ENCODE results near the gene AK5. TPM values are rescaled to one million over a fixed set of nuclear protein-coding genes. Genes with fewer than 3 reads are reported as not detected.
A peak's percentile ranks its signal among the peaks of the same experiment; 100 is the strongest.

The AK5 gene
- total and polyA plus RNA-seq, 7 donors: 0.14 to 0.49 (median 0.30) TPM; not detected in 2

DNA sequence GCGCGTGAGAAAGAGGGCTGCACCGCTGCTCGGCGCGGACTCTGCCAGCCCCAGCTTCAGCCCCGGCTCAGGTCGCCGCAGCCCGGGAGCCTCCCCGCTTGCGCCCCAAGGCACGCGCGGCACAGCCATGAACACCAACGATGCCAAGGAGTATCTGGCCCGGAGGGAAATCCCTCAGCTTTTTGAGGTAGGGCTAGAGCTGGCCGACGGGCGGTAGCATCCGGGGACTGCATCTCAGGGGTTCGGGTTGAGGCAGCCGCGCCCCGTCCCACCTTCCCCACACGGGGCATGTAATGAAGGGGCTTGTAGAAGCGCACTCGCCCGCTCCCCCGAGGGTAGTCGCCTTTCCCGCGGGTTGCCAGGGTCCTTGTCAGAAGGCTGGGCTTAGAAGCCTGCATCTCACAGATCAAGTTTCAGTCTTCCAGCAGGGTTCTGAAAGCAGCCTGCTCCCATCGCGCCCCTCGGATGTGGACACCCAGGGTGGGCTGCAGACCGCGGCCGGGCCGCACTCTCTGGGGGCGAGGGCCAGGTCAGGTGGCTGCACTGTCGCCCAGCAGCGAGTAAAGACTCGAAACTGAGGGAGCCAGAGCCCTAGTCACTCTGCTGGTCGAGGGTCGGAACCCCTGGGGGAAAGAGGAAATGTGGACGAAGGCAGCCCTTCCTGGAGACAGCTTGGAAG lies 507 bp downstream of the AK5 start:
- ATAC-seq: peak; percentile 19 to 30 (median 22)
- Histone ChIP-seq H3K27me3 (ENCODE audit: insufficient read depth in 3 of 3, low read length in 2 of 3) (peaks cover 0 to 37% (median 5%) of the 10 kb centered on the region in 3 donors), H3K4me1 (no peaks in the 10 kb centered on the region), H3K4me3 (peak overlapping the region; percentile 63), H3K9me3 (no peaks in the 10 kb centered on the region), H3K36me3 (ENCODE audit: insufficient read depth in 1 of 2, low read depth in 1 of 2) (no peaks in the 10 kb centered on the region), H3K27ac (no peak overlapping the region)
- TF ChIP-seq, protein P1, sequence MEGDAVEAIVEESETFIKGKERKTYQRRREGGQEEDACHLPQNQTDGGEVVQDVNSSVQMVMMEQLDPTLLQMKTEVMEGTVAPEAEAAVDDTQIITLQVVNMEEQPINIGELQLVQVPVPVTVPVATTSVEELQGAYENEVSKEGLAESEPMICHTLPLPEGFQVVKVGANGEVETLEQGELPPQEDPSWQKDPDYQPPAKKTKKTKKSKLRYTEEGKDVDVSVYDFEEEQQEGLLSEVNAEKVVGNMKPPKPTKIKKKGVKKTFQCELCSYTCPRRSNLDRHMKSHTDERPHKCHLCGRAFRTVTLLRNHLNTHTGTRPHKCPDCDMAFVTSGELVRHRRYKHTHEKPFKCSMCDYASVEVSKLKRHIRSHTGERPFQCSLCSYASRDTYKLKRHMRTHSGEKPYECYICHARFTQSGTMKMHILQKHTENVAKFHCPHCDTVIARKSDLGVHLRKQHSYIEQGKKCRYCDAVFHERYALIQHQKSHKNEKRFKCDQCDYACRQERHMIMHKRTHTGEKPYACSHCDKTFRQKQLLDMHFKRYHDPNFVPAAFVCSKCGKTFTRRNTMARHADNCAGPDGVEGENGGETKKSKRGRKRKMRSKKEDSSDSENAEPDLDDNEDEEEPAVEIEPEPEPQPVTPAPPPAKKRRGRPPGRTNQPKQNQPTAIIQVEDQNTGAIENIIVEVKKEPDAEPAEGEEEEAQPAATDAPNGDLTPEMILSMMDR (IDR thresholded peaks at IDR 0.05): no peak
- intact Hi-C loops (cut with DNase I): no loop called here
- peak in 1 of 2 donors; percentile 12 for DNase-seq
- 0 to 1% (median 1%) methylated on average over 47 of the region's 47 CpGs for WGBS, 3 donors

DNA sequence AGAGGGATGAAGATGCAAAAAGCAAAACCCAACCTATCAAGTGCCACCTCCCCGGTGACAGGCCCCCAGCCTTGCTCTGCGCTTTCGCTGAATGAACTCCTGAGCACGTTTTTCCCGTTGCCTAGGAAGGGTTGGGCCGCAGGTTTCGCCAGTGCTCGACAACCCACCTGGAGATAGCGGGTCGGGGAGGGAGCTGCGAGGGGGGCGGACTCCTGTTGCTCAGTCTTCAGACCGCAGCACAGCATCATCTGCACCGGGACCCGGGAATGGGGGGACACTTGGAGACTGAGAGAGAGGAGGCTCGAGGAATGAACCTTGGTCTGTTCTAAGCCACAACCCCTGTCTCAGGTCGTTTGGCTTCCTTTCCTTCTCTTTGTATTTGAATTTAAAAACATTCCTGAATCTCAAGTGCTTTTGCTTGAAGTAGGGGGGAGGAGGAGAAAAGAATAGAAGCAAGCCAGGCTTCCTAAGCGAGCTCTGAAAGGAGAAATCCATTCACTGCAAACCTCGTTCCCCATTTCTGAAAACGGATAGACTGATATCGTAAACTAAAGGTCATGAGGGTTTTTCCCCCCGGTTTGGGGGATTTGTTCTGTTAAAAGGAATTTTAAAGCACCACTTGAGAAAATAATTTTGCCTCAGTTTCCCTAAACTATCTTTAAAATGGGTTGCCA lies 1.2 kb downstream of the AK5 start:
- intact Hi-C loops (cut with DNase I): no loop called here
- ATAC-seq: no peak

DNA sequence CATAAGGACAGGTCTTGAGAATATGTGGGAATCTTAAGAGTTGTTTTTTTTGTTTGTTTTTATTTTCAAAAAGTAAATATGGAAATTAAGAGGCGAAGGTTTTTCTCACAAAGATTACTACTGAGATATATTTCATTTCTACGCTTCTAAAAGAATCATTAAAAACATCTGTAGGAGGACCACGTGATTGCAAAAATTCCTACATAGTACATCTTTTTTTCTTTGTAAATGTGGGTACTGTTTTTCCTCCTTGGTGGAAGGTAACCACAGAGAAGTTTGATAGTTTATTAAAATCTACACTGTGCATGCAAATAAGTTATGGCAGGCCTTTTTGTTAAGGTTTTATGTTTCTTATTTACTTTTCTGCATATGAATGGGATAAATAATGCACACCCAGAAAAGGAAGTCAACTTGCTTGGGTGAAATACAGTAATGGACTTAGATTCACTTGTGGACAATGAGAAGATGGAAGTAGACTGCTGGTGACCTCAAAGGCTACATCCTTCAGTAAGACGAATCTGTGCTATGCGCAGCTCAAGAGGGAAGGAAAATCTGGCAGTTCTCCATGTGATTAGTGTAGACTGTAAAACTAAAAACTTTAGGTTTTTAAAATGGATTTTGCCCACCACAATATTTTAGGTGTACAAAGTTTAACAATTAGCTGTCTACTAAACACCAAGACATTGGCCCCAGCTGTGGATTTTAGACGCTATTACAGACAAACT lies 2.0 kb downstream of the AK5 start:
- no peak overlapping the region for H3K27ac ChIP-seq
- intact Hi-C loops (cut with DNase I): no loop called here
- no peak overlapping the region for H3K4me3 ChIP-seq
- H3K9me3 ChIP-seq: no peaks in the 10 kb centered on the region
- WGBS, 3 donors: 79 to 81% (median 81%) methylated on average over 6 of the region's 6 CpGs
- TF ChIP-seq, protein P1 (IDR thresholded peaks at IDR 0.05): no peak
- ATAC-seq (no peak), DNase-seq (no peak)
- H3K36me3 ChIP-seq (ENCODE audit: insufficient read depth in 1 of 2, low read depth in 1 of 2): no peaks in the 10 kb centered on the region
- no peaks in the 10 kb centered on the region for H3K4me1 ChIP-seq
- H3K27me3 ChIP-seq (ENCODE audit: insufficient read depth in 3 of 3, low read length in 2 of 3): peaks cover 0 to 33% (median 5%) of the 10 kb centered on the region in 3 donors

More for the DNA sequence above, 1.2 kb downstream of the AK5 start:
- peak in 1 of 2 donors; percentile 12 for DNase-seq
- Histone ChIP-seq H3K4me3 (peak overlapping the region; percentile 63), H3K27ac (no peak overlapping the region), H3K4me1 (no peaks in the 10 kb centered on the region), H3K27me3 (ENCODE audit: insufficient read depth in 3 of 3, low read length in 2 of 3) (peaks cover 0 to 37% (median 5%) of the 10 kb centered on the region in 3 donors), H3K36me3 (ENCODE audit: insufficient read depth in 1 of 2, low read depth in 1 of 2) (no peaks in the 10 kb centered on the region), H3K9me3 (no peaks in the 10 kb centered on the region)
- WGBS, 3 donors: 11 to 13% (median 12%) methylated on average over 22 of the region's 22 CpGs
- TF ChIP-seq, protein P1 (IDR thresholded peaks at IDR 0.05): no peak

DNA sequence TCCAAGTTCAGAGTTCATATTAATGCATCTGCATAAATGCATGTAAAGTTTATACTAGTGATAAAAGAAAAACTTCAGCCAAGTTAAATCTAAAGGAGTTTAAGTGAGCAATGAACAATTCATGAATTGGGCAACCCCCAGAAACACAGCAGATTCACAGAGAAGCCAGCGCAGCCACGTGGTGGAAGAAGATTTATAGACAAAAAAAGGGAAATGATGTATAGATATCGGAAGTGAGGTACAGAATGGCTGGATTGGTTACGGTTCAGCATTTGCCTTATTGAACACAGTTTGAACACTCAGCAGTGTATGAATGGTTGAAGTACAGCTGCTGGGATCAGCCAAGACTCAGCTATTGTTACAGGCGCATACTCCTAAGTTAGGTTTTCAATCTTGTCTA lies 5.7 kb downstream of the AK5 start:
- Histone ChIP-seq H3K27ac (no peak overlapping the region), H3K9me3 (no peaks in the 10 kb centered on the region), H3K4me3 (no peak overlapping the region), H3K4me1 (no peaks in the 10 kb centered on the region), H3K36me3 (ENCODE audit: insufficient read depth in 1 of 2, low read depth in 1 of 2) (no peaks in the 10 kb centered on the region), H3K27me3 (ENCODE audit: insufficient read depth in 3 of 3, low read length in 2 of 3) (peaks cover 0 to 15% (median 0%) of the 10 kb centered on the region in 3 donors)
- no peak for ATAC-seq
- 82 to 89% (median 86%) methylated on average over 5 of the region's 5 CpGs for WGBS, 3 donors
- DNase-seq: no peak
- intact Hi-C loops (cut with DNase I): no loop called here
- TF ChIP-seq, protein P1 (IDR thresholded peaks at IDR 0.05): no peak
